HG03025 (cell line): ENCODE results near the gene TAGLN2.

Source experiments
- ATAC-seq: cut with Tn5 transposase; IDR thresholded peaks from one replicate; pipeline ENCODE4 v1.9.1; 2021; ENCODE audit warnings: mild to moderate bottlenecking, moderate library complexity; ENCODE audit not compliant: unreplicated experiment, low FRiP score

Gene TAGLN2

DNA sequence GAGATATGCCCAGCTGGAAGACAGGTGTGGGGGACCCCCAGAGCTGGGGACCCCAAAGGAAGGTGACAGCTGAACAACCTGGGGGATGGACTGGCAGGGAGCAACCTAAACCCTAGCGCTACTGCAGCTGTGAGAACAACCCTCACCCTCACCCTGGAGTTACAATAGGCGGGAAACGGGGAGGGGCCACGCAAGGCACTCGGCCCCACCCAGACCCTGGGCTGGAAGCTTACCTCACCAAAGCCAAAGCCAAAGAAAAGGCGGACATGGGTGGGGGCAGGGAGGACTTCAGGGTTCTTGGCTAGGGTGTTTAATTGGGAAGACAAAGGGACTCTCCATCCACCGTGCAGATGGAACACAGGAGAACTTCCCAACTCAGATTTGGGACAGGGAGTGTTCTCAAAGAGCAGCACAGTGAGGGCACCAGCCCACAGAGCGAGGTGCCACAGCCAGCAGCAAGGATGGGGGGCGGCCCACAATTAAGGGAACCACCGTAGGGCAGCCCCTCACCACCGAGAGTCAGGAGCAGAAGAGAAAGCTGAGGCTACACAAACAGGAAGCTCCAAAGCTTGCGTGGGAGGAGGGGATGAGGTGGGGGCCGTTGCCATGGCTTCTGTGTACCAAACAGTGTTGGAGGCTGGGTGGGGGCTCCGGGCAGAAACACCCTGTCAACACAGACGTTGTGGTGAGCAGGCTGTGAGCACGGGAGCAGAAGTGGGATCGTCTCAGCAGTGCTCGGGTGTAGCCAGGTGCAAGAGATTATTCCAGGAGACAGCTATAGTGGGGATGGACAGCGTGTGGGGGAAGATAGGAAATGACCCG, 1.9 kb downstream of the TAGLN2 start:
- ATAC-seq: peak; percentile 29

DNA sequence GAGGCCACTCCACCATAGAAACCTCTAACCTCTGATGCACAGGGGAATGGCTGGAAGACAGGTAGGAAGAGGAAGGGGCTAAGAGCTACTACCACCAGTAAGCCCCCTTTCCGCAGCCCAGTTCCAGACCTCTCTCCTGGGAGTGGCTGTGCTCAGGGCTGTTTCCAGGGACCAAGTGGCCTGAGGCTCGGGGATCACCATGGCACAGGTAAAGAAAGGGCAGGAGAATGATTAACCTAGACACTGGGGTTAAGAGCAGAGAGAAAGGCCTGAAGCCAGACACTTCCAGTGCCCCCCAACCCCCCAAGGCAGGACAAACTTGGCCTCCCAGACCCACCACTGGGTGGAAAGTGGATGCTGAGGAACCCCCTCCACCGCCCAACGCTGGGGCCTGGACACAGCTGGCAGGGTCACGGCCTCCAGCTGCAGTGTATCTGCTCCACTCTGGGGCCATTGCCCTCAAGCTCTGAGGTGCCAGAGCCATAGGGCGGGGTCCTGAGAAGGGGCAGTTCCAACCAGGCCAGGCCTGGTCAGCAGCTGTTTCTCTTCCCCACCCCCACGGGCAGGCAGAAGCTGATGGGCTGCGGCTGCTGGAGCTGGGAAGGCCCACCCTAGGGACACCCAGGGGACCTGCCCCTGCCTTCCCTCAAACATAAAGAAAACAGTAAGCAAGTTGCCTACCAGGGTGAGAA, 2.6 kb downstream of the TAGLN2 start:
- no peak for ATAC-seq

DNA sequence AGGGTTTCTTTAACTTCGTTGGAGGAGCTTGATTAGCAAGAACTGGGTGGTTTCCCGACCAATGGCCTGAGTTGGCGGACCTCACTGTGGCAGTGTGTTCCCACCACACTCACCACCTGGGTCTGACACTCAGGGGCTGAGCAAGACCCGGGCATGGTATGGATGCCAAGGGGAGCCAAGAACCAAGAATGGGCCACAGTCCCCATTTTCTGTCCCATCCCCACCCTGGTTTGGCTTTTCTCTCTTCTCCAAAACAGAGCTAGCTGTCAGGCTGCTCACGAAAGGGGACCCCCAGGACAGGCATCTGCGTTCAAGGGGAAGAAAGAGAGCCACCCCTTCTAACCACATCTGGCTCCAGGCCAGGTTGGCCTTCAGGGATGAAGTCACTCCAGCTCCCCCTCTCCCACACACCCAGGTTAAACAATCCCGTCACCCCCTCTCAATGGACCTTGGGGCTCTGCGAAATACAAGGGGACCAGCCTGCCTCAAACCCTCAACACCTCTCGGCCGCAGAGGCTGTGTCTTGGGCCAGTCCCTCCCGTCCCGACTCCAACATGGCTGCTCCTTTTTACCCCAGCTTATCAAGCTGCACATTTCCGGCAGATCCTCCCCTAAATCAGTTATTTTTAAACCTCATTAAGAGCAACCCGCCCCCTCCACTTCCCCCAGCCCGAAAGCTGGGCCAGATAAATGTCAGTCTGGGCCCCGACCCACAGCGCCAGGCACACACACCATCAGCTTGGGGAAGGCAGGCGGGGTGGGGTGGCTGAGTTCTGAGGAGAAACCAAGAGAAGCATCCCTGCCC, 3.4 kb downstream of the TAGLN2 start:
- no peak for ATAC-seq

DNA sequence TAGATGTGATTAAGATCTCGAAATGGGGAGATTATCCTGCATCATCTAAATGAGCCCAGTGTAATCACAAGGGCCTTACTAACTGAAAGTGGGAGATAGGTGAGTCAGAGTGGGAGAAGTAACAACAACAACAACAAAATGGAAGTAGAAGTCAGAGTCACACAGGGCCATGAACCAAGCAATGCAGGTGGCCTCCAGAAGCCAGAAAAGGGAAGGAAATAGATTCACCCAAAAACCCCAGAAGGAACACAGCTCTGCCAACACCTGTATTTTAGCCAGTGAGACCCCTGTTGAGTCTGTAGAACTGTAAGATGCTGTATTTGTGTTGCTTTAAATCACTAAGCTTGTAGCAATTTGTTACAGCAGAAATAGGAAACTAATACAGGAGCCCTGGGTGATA, 4.1 kb downstream of the TAGLN2 start:
- ATAC-seq: no peak

DNA sequence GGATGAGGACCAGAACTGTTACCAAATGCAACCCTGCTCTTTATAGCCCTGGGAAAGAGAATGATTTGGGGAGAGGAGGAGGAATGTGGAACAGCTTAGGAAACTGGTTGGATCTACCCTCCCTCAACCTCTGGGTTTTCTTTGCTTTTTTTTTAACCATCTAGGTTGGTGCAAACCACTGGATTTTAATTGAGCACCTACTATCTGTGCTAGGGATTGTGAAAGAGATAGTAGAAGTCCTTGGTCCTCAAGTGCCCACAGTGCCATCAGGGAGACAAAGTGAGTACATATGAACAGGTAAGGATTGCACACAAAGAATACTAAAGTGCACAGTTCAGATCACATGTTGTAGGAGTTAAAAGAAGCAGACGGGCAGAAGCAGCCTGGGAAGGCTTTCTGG, 4.7 kb downstream of the TAGLN2 start:
- no peak for ATAC-seq

DNA sequence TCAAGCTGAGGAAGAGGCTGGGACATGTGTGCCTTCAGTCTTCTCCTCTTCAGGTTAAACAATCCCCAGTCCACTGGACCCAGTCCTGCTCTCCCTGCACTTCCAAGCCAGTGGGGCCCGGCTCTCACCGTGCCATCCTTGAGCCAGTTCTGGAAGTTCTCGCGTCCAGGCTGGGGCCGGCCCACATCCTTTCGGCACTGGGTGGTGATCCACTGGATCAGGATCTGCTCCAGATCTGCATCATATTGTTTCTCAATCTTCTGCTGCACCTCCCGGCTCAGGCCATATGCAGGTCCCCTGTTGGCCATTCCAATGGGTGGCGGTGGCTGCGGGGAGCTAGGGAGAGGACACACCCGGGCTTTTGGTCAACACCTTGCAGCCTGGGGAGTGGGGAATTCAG, 5.1 kb downstream of the TAGLN2 start:
- ATAC-seq: no peak

DNA sequence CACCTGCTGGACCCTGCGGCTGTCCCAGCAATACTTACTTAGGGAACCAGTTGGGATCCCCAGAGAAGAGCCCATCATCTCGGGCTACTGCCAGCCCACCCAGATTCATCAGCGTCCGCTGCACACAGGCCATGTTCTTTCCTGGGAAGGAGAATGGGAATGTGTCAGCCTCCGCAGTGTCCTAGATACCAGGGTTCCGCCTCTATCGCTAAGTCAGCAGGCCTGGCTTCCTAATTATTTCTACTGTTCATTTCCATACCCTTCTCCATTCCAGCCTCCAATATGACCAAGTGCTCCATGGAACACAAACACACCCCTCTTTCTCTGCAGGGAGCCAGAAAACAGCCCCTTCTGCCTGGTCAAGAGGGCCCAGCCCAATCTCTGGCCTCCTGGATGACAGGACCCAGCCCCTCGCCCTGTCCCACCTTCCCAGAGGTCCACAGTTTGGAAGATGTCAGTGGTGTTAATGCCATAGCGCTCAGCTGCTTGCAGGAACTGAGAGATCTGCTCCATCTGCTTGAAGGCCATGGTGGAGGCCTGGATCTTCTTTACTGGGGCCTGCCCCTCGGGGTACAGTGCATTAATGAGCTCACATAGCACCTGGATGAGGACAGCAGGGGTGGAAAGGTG, 6.0 kb downstream of the TAGLN2 start:
- ATAC-seq: no peak

DNA sequence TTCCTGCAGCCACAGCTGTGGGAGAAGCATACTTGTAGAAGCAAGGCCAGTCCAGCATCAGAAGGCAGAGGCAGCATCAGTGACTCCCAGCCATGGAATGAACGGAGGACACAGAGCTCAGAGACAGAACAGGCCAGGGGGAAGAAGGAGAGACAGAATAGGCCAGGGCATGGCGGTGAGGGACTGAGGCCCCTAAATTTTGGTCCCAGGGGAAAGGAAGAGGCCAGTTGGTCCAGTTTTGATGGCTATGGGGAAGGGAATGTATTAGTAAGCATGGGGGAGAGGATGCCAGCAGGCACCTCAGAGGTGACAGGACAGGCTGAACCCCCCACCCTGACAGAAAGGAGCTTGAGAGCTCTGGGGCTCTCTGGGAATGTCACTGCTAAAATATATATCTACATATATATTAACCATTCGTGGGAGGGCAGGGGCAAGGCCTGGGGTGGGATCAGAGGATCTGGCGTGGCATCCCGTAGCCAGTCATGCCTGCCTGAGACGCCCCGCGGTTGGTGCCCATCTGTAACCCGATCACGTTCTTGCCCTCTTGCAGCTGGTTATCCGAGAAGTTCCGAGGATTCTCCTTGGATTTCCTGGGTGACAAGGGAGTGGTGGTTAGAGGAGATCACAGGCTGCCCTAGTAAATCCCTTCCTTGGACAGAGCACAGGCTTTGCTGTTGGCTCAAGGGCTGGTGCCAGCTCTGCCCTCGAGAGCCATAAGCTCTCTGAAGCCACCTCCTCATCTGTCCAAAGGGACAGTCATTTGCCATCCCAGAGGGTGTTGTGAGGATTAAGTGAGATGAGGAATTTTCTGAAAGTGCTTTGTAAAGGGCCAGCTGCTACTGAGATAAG, 6.7 kb downstream of the TAGLN2 start:
- no peak for ATAC-seq

DNA sequence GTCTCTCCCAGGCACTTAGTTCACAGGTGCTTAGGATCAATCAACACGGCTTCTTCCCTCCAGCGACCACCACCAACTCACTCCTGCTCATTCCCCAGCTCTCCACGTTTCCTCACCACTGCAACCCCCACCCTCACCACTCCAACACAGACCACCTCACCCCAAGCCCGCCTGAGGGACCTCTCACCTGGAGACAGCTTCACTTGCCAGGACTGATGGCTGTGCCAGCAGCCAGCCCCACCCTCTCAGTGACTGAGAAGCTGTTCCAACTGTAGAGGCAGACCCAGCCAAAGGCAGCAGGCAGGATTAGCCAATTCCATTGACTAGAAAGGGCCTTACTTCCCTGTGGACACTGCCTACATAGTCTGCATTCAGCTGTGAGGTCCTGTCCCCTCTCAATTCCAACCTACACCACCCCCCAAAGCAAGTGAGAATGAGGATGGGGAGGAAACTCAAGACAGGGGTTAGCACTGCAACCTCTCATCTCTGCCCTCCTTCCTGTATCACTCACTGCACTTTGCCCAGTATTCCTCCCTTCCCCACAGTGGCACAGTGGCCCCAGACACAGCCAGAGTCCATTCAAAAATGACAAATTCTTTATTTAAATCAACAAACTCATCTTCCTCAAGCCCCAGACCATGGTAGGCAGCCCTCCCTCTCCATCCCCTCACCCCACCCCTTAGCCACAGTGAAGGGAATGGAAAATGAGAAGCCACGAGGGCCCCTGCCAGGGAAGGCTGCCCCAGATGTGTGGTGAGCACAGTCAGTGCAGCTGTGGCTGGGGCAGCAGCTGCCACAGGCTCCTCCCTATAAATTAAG, 7.6 kb downstream of the TAGLN2 start:
- no peak for ATAC-seq

DNA sequence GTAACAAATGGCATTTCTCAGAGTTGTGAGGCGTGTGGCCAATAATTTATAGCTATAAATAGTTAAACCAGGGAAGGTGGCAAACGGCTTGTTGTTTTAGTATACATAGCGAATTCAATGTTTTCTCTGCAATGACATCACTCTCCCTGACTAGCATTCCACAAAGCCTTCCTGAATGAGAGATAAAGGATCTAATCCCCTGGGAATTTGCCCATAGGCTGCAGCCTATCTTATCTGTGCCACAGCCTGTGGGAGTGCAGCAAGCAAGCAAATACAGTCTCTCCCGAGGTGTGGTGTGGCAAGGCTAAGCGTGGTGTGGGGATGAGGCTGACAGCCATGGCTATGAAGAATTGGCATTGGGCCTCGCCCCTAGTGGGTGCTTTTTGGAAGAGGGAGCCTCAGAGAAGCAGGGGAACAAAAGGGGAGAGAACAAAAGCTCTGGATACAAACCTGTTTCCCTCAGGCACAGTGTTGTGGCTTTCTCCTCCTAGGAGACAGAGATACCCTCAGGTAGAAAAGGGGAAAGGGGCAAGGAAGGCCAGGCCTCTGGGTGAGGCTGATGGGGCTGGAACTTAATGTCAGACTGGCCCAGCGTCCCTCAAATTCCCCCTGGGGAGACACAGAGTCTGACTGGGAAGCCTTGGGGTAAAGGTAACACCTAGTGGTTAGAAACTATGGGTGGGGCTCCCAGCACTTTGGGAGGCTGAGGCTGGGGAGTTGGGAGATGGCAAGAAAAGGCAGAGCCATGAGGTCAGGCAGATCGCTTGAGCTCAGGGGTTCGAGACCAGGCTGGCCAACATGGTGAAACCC, 8.9 kb downstream of the TAGLN2 start:
- ATAC-seq: no peak

DNA sequence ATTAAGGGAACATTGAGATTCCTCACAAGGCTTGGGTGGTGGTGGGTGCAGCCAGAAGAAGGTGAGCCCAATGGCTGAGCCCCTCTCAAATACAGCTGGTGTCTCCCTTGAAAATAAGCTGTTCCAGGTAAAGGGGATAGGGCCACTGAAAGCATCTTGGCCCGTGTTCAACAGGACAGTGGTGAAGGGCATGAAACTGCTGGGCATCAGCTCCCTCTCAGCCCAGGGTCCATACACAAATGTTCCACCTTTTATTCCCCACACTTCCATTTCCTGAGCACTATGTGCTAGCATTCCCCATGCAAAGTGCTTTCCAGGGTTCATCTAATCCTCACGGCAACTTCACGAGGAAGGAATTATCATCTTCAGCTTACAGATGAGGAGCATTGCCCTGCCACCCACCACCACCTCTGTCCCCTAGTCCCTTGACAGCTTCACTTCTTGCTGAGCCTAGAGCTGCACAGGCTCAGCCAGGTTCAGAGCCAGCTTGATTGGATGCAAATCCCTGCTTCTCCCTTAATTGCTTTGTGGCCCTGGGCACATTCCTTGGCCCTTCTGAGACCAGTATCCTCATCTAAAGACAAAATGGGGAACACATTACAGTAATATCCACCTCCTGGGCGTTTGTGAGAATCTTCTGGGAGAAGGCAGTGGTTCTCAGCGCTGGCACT, 9.6 kb downstream of the TAGLN2 start:
- ATAC-seq: no peak

DNA sequence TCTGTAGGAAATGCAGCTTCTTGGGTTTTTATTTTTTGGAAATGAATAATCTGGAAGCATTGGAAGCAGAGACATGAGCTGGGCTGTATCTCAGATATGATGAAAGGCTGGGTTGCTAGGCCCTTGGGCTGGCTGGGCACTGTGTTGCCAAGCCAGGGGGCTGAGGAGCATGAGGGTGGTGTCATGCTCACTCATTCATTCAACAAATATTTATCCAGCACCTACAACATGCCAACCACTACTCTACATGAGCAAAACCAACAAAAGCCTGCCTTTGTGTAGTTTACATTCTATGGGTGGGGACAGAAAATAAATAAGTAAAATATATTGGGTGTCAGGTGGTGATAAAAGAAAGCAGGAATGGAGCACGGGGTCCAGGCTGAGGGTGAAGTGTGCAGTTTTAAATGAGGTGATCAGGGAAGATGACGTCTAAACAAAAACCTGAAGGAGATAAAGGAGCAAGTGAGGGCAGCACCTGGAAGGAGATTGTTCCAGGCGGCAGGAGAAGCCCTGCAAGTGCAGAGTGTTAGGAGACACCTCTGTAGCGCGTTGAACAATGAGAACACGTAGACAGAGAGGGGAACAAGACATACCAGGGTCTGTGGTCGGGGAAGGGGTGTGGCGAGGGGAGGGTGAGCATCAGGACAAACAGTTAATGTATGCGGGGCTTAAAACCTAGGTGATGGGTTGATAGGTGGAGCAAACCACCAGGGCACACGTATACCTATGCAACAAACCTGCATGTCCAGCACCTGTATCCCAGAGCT, 10.9 kb downstream of the TAGLN2 start:
- no peak for ATAC-seq

DNA sequence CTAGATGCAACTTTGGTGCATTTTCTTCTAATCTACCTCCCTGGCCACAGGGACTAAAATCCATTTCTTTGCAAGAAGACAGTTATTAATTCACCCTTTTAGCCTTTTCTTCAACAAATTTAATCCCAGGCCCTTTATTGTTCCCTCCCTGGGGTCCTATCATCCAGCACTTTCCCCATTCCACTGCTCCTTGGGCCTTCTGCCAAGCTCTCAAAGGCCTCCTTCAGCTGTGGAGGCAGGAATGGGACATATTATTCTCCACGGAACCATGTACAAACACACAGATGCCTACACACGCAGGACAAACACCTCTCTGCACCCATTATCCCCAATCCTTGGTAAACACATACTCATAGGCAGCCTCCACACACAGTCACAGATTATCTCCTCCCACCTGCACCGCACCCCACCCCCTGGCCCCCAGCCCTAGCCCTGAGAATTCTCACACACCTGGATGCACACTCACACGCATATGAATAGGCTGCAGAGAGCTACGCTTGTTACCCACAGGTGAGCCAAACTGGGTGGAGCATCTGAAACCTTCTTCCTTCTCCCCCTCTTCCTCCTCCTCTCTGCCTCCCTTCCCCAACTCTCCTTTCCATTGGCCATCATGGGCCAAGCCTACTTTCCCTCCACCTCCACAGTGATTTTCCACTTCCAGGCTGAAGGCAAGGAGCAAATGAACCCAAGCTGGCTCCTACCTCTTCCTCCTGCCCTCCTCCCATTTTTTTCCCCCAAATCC, 11.7 kb downstream of the TAGLN2 start:
- ATAC-seq: no peak

DNA sequence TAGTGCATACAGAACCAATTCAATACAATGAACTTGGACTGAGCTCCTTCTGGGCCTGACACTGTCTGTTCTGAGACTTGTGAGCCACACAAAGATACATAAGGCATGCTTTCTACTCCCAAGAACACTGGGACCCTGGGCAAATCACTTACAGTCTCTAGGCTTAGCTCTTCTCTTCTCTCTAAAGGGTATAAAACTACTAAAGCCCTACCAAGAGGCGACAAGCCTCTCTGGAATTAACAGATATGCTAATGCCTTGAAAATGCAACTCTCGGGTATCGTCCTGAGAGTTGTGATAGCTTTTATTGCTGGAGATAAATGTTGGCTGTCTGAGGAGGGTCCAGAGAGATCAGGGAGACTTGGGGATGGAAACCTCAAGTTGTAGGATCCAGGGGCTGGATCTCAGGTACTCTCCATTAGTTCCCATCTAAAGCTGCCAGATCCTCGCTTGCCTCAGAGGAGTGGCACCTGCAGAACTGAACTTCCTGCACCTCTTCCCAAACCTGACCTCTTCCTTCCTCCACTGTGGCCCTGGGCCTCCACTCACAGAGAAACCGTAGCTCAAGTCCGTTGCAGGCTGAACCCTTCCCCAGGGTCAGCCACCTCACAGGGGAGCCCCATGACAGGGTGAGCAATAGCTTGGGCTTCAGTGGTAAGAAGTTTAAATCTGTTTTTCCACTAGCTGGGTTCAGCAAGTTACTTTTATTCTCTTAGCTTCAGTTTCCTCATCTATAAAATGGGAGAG, 13.8 kb downstream of the TAGLN2 start:
- ATAC-seq: no peak

DNA sequence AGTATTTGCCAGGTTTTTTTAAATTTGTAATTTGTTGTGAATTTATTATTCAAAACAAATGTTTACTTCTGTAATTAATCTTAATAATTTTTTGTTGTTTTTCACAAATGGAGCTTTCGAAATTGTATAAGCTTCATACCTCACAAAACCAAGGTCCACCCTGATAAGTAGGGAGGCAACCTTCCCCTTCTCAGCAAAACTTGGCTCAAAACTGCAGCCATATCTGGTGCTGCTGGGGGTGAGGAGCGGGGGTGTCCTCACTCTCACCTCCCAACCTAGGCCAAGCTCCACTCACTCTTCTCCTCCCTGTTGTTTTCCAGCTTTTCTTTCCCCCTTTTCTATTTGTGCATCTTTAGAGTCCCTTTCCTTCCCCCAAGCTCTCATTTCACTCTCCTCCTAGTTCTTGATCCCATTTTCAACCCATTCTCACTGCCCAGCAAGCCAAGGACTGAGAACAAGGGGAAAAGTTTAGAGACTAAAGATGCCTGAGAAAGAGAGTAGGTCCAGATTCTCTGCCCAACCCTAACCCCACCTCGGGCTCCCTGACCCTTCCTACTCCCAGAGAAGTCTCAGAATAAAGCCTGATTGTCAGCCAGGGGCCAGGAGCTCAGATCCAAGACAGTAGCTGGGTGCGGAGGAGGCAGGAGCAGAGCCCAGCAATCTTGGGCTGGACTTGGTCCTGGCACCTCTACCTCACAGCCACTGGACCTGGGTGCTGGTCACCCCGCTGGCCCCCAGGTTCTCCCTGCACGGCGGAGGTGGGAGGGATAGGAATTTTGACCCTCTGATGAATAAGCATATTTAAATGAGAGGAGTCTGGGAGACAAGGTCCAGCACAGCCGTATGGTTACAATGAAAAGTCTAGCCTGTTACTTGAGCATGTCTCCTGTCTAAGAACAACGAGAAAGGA, 17.0 kb downstream of the TAGLN2 start:
- no peak for ATAC-seq
